ENCODE data around the gene CD40LG.

The CD40LG gene

GRCh38 chrX:136684120-136684519, 36.2 kb downstream of the CD40LG start:
- Histone ChIP-seq H3K9me3 (ENCODE audit: insufficient read depth, low read length, severe bottlenecking) (no peaks in the 10 kb centered on the region), H3K79me2 (ENCODE audit: insufficient read depth, low read length) (no peaks in the 10 kb centered on the region), H3K27ac (ENCODE audit: low read length) (no peak overlapping the region), H3K4me1 (ENCODE audit: insufficient read depth, low read length) (peaks cover 6% of the 10 kb centered on the region; the same call in 1 of the 2 replicates), H3K27me3 (ENCODE audit: insufficient read depth, low read length, poor library complexity) (no peaks in the 10 kb centered on the region), H3K36me3 (ENCODE audit: insufficient read depth, low read length) (peaks cover 73% of the 10 kb centered on the region), H3K4me3 (ENCODE audit: low read depth in 1 of 2, low read length in 2 of 2) (no peak overlapping the region), H4K20me1 (ENCODE audit: insufficient read depth, low read length) (no peaks in the 10 kb centered on the region), H2AFZ (ENCODE audit: low read depth, low read length) (no peak overlapping the region), H3K4me2 (ENCODE audit: insufficient read depth, low read length) (no peak overlapping the region), H3K9ac (ENCODE audit: low read depth, low read length) (no peak overlapping the region)
- ATAC-seq (ENCODE audit: insufficient read depth, low read depth) = no peak
- TF ChIP-seq EZH2 (IDR thresholded peaks at IDR 0.05; ENCODE audit: borderline replicate concordance, low read depth, low read length, severe bottlenecking) = no peak
- TF ChIP-seq CTCF (IDR thresholded peaks at IDR 0.05; ENCODE audit: borderline replicate concordance, extremely low read depth, low read length, poor library complexity, severe bottlenecking) = no peak
- no peak for DNase-seq

DNA sequence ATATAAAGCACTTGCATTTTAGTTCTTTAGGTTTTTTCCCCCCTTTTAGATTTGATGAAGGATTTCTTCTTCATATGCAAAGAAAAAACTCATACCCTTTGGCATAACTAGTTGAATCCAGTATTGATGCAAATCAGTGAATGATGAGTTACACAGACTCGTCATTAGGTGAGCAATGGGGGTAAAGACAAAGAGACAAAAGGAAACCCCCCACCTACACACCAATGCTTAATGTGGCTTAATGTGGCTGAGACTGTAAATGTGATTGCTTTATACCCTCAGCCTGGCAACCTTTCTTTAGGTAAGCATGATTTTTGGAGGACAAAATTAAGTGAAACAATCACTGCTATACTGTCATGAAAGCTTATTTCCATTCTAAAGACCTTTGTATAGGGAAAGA, 39.5 kb downstream of the CD40LG start:
- no peaks in the 10 kb centered on the region for H4K20me1 ChIP-seq (ENCODE audit: insufficient read depth, low read length)
- H3K27me3 ChIP-seq (ENCODE audit: insufficient read depth, low read length, poor library complexity) = no peaks in the 10 kb centered on the region
- no peak overlapping the region for H3K9ac ChIP-seq (ENCODE audit: low read depth, low read length)
- no peaks in the 10 kb centered on the region for H3K79me2 ChIP-seq (ENCODE audit: insufficient read depth, low read length)
- no peak overlapping the region for H3K4me2 ChIP-seq (ENCODE audit: insufficient read depth, low read length)
- no peak overlapping the region for H2AFZ ChIP-seq (ENCODE audit: low read depth, low read length)
- H3K4me3 ChIP-seq (ENCODE audit: low read depth in 1 of 2, low read length in 2 of 2) = no peak overlapping the region
- no peak for TF ChIP-seq EZH2 (IDR thresholded peaks at IDR 0.05; ENCODE audit: borderline replicate concordance, low read depth, low read length, severe bottlenecking)
- no peaks in the 10 kb centered on the region for H3K9me3 ChIP-seq (ENCODE audit: insufficient read depth, low read length, severe bottlenecking)
- H3K27ac ChIP-seq (ENCODE audit: low read length) = no peak overlapping the region
- H3K36me3 ChIP-seq (ENCODE audit: insufficient read depth, low read length) = peaks cover 66% of the 10 kb centered on the region
- DNase-seq = no peak
- ATAC-seq (ENCODE audit: insufficient read depth, low read depth) = no peak
- H3K4me1 ChIP-seq (ENCODE audit: insufficient read depth, low read length) = peaks cover 26% of the 10 kb centered on the region

- H3K4me1 ChIP-seq (ENCODE audit: insufficient read depth, low read length) = peaks cover 26% of the 10 kb centered on the region
- peak; percentile 71 for ATAC-seq (ENCODE audit: insufficient read depth, low read depth)
Measured at GRCh38 chrX:136689436-136689835, 41.5 kb downstream of the CD40LG start.

More at GRCh38 chrX:136689436-136689835, 41.5 kb downstream of the CD40LG start:
- Histone ChIP-seq H3K79me2 (ENCODE audit: insufficient read depth, low read length) (no peaks in the 10 kb centered on the region), H3K9me3 (ENCODE audit: insufficient read depth, low read length, severe bottlenecking) (no peaks in the 10 kb centered on the region), H3K4me2 (ENCODE audit: insufficient read depth, low read length) (no peak overlapping the region), H3K36me3 (ENCODE audit: insufficient read depth, low read length) (peaks cover 60% of the 10 kb centered on the region), H3K27ac (ENCODE audit: low read length) (no peak overlapping the region), H4K20me1 (ENCODE audit: insufficient read depth, low read length) (no peaks in the 10 kb centered on the region), H3K9ac (ENCODE audit: low read depth, low read length) (no peak overlapping the region), H2AFZ (ENCODE audit: low read depth, low read length) (no peak overlapping the region), H3K4me3 (ENCODE audit: low read depth in 1 of 2, low read length in 2 of 2) (no peak overlapping the region), H3K27me3 (ENCODE audit: insufficient read depth, low read length, poor library complexity) (no peaks in the 10 kb centered on the region)
- TF ChIP-seq EZH2 (IDR thresholded peaks at IDR 0.05; ENCODE audit: borderline replicate concordance, low read depth, low read length, severe bottlenecking) (no peak), CTCF (IDR thresholded peaks at IDR 0.05; ENCODE audit: borderline replicate concordance, extremely low read depth, low read length, poor library complexity, severe bottlenecking) (no peak)
- peak; percentile 43 for DNase-seq

Measured in DND-41 (cell line).